Endothelial cell of umbilical vein (primary cell): ENCODE results near the gene POLRMT. TPM values are rescaled to one million over a fixed set of nuclear protein-coding genes. Genes with fewer than 3 reads are reported as not detected.

Experiments used
- BruUV-seq: library from RNA; stranded (reverse); fragments of 400-500 nt; replicated peaks from 2 replicates; lab custom pipeline; 2021; lab: Mats Ljungman, UMichigan
- CTCF ChIA-PET: fragments of 300-600, 350-600 bp; sonication (Branson Sonifier 250); formaldehyde crosslinking; loops from one replicate; lab custom pipeline; 2021; ENCODE audit warnings: antibody characterized with exemption, inconsistent platforms; lab: Charles Lee
- POLR2A ChIA-PET: fragments of 300-600, 350-600 bp; sonication (Branson Sonifier 250); formaldehyde crosslinking; loops from one replicate; lab custom pipeline; 2021; ENCODE audit warnings: antibody characterized with exemption, inconsistent platforms; lab: Charles Lee
- DNase-seq: peaks from one replicate; pipeline ENCODE4 v3.0.0-alpha.2; 2011; ENCODE audit warnings: low read depth, low spot score
- FAIRE-seq: peaks from 2 replicates; lab custom pipeline; 2011; peaks lifted over from hg19 to GRCh38; lab: Jason Lieb, UNC
- H2AFZ ChIP-seq: 2 replicates; pipeline ENCODE4 v1.6.0; 2012; ENCODE audit warnings: low read depth, low read length, control low read depth, inconsistent platforms
- H3K27ac ChIP-seq: 2 replicates; pipeline ENCODE4 v1.5.1; 2011; ENCODE audit warnings: low read depth, mild to moderate bottlenecking, control low read depth, low read length, moderate library complexity; ENCODE audit not compliant: insufficient read depth
- H3K27me3 ChIP-seq, 2 experiments: 2 replicates each; pipeline versions ENCODE4 v1.6.0 to v1.6.1; 2011; ENCODE audit warnings: low read length in 2 of 2, mixed read lengths in 1 of 2; ENCODE audit not compliant: control insufficient read depth in 2 of 2, insufficient read depth in 2 of 2
- H3K36me3 ChIP-seq, 2 experiments: 2 replicates in 1 of 2; 3 replicates in 1 of 2; pipeline ENCODE4 v1.5.1; 2011; ENCODE audit warnings: low read length in 2 of 2, mild to moderate bottlenecking in 1 of 2, moderate library complexity in 1 of 2; ENCODE audit not compliant: control insufficient read depth in 2 of 2, insufficient read depth in 2 of 2; ENCODE audit errors: extremely low read depth in 1 of 2
- H3K4me1 ChIP-seq: 3 replicates; pipeline ENCODE4 v1.5.1; 2011; ENCODE audit warnings: mild to moderate bottlenecking, low read length; ENCODE audit not compliant: control insufficient read depth, insufficient read depth; ENCODE audit errors: extremely low read depth
- H3K4me2 ChIP-seq: 2 replicates; pipeline ENCODE4 v1.6.1; 2011; ENCODE audit warnings: low read length, control low read depth, mixed read lengths; ENCODE audit not compliant: insufficient read depth
- H3K4me3 ChIP-seq, 3 experiments: fragments of 200-600 bp in 1 of 3; sonication (generic), shearing (Covaris generic) in 1 of 3; replicated peaks in 1 of 3; 2 replicates each; pipeline ENCODE4 v1.5.1; 2011 to 2016; ENCODE audit warnings: control low read depth in 3 of 3, low read length in 3 of 3, mild to moderate bottlenecking in 2 of 3, inconsistent platforms in 1 of 3, low read depth in 1 of 3, moderate library complexity in 1 of 3; ENCODE audit not compliant: insufficient read depth in 1 of 3
- H3K79me2 ChIP-seq: 2 replicates; pipeline ENCODE4 v1.6.0; 2012; ENCODE audit warnings: low read length, inconsistent platforms; ENCODE audit not compliant: control insufficient read depth, insufficient read depth
- H3K9ac ChIP-seq: replicated peaks from 2 replicates; pipeline ENCODE3; 2011; ENCODE audit warnings: low read length, control low read depth; ENCODE audit not compliant: insufficient read depth; ENCODE audit errors: extremely low read depth
- H3K9me1 ChIP-seq: replicated peaks from 3 replicates; pipeline ENCODE4 v1.6.0; 2011; ENCODE audit warnings: mild to moderate bottlenecking, low read length; ENCODE audit not compliant: control insufficient read depth, insufficient read depth; ENCODE audit errors: extremely low read depth
- H3K9me3 ChIP-seq: replicated peaks from 2 replicates; pipeline ENCODE4 v1.5.1; 2012; ENCODE audit warnings: low read length, inconsistent platforms; ENCODE audit not compliant: control insufficient read depth, insufficient read depth
- H4K20me1 ChIP-seq: replicated peaks from 2 replicates; pipeline ENCODE3; 2011; ENCODE audit warnings: mild to moderate bottlenecking, low read length; ENCODE audit not compliant: control insufficient read depth, insufficient read depth; ENCODE audit errors: extremely low read depth
- CTCF ChIP-seq, 2 donors: IDR thresholded peaks; 1 replicate in 1 of 2; 2 replicates in 1 of 2; pipeline ENCODE4 v1.5.1; 2011; ENCODE audit warnings: low read length in 2 of 2, mild to moderate bottlenecking in 2 of 2, moderate library complexity in 2 of 2, control low read depth in 1 of 2, inconsistent platforms in 1 of 2, low read depth in 1 of 2; ENCODE audit not compliant: insufficient read depth in 1 of 2; ENCODE audit errors: extremely low read depth in 1 of 2
- EZH2 ChIP-seq: IDR thresholded peaks from 2 replicates; pipeline ENCODE4 v1.6.1; 2012; ENCODE audit warnings: borderline replicate concordance, low read depth, mild to moderate bottlenecking, moderate library complexity, low read length, inconsistent platforms; ENCODE audit not compliant: severe bottlenecking
- FOS ChIP-seq: IDR thresholded peaks from 2 replicates; pipeline ENCODE4 v1.6.1; 2011; ENCODE audit warnings: mild to moderate bottlenecking, low read length, moderate library complexity, borderline replicate concordance; ENCODE audit not compliant: insufficient read depth
- JUN ChIP-seq: IDR thresholded peaks from 2 replicates; pipeline ENCODE4 v1.6.1; 2011; ENCODE audit warnings: borderline replicate concordance, low read depth; ENCODE audit not compliant: insufficient read length, insufficient read depth
- POLR2A ChIP-seq: IDR thresholded peaks from 2 replicates; pipeline ENCODE4 v1.6.1; 2012; ENCODE audit warnings: low read depth, mild to moderate bottlenecking, control low read depth, low read length
- POLR2AphosphoS5 ChIP-seq: IDR thresholded peaks from 2 replicates; pipeline ENCODE4 v1.6.1; 2012; ENCODE audit warnings: low read depth, mild to moderate bottlenecking, control low read depth, low read length, moderate library complexity; ENCODE audit not compliant: insufficient read depth
- dilution Hi-C: fragments of 300-500 bp; cut with MboI; formaldehyde crosslinking; loops from one replicate; pipeline ENCODE4 v1.15.0; 2019; ENCODE audit warnings: low sequenced_read_pairs; ENCODE audit not compliant: extremely low pct_ligation_motif_present
- intact Hi-C: fragments of 100-400 bp; cut with micrococcal nuclease; formaldehyde crosslinking; loops from one replicate; pipeline ENCODE4 v1.10.0; 2022
- polyA plus RNA-seq, 4 experiments: library from polyadenylated mRNA; depleted of rRNA in 3 of 4; stranded (reverse) in 3 of 4; unstranded in 1 of 4; fragments of >200 nt; gene quantifications; 2 replicates each; pipeline versions ENCODE4 v1.2.1 to v1.2.3, GENCODE V29; 2011 to 2012; ENCODE audit warnings: missing spikeins in 1 of 4
- total RNA-seq: library from RNA; stranded (reverse); gene quantifications from 2 replicates; pipeline ENCODE4 v1.2.3, GENCODE V29; 2021

POLRMT gene
- total and polyA plus RNA-seq, 2 donors (not counting 3 experiments of a cell fraction or from before 2014, with no cell fraction given) = 38.9 to 50.6 TPM

DNA sequence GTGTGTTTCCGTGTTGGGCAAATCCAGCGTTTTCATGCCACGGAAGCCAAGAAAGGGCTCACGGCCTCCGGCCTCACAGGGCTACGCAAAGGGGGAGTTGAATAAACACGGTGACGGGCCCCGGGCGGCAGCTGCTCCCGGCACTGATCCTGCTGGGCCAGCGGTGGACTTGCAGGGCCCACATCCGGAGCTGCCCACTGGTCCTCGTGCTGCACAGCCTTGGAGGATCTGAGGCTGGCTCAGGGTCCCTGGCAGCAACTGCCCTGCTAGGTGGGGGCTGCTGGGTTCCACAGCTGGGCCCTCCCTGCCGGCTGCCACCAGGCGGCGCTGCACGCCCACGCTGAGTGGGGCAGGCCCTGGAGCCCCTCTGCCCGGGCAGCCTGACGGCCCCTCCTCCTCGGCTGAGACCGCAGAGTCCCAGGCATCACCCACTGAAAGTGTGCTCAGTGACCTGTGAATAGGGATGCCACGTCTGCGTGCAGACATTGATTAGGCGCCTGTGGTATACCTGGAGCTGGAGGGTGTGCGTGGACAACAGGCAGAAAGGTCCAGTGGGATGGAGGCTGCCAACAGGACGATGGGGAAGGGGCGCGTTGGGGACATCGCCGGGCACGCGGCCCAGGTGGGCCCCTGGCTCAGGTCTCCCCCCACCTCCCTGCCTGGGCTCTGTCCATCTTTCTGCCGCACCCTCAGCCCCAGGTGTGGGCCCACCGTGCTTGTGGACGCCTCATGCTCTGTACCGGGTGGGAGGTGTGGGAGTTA is 48.9 kb downstream of the POLRMT start:
- H3K9ac ChIP-seq = no peak overlapping the region
- no TSS peak for BruUV-seq
- no peaks in the 10 kb centered on the region for H3K4me1 ChIP-seq
- H2AFZ ChIP-seq = no peak overlapping the region
- peak; percentile 44 for DNase-seq
- H3K79me2 ChIP-seq = peaks cover 9% of the 10 kb centered on the region
- peak; percentile 70 for FAIRE-seq
- TF ChIP-seq FOS (no peak), POLR2AphosphoS5 (peak; percentile 74), JUN (no peak), CTCF (IDR thresholded peaks at IDR 0.05; ENCODE audit: extremely low read depth in 1 of 2, insufficient read depth in 1 of 2, low read depth in 1 of 2, low read length in 2 of 2) (peak; percentile 98), EZH2 (no peak), POLR2A (peak; percentile 20)
- H3K27me3 ChIP-seq = peaks cover 8 to 9% of the 10 kb centered on the region in 2 experiments
- no peak overlapping the region for H3K27ac ChIP-seq
- no peaks in the 10 kb centered on the region for H4K20me1 ChIP-seq
- peaks cover 2 to 25% of the 10 kb centered on the region in 2 experiments for H3K36me3 ChIP-seq
- no peak overlapping the region for H3K4me2 ChIP-seq
- intact Hi-C loops = loop anchor here (2.0 kb wide), 2 partner anchors 78 to 150 kb away; partner anchors contain the start of gene RNF126
- dilution Hi-C loops = no loop called here
- POLR2A ChIA-PET = interaction anchor here (1.0 to 1.2 kb wide), 2 partner anchors 8 to 10 kb away, joined by 3 to 4 read pairs; no protein-coding TSS in a partner anchor
- no peaks in the 10 kb centered on the region for H3K9me3 ChIP-seq
- no peak overlapping the region for H3K4me3 ChIP-seq
- CTCF ChIA-PET = interaction anchor here (0.6 to 2.6 kb wide), 18 partner anchors 9 to 150 kb away, joined by 3 to 21 read pairs (median 6); partner anchors contain the start of genes BSG and RNF126
- no peaks in the 10 kb centered on the region for H3K9me1 ChIP-seq
